Measurements from ENCODE around the gene VSX2.

DNA sequence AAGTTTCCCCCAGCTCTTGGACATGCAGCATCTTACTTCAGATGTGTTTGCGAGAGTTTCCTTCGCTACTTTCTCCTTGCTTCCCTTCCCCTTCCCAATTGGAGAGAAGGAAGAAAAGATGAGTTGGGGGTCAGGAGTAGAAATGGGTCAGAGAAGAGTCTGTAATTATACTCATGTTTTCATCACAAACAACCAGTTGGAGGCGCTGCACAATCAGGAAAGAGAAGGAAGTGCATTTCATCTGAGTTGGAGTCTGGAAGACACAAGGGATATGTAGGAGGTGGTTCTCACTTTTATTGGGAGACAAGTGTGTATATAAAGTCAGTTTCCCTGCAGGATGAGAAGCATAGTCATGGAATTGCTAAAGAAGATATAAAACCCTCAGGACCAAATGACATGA lies 31.3 kb upstream of the VSX2 start:
- TF ChIP-seq ZNF274 (IDR thresholded peaks at IDR 0.05; ENCODE audit: low read depth, low read length) (no peak), YY1 (IDR thresholded peaks at IDR 0.05; ENCODE audit: insufficient read depth, insufficient read length) (no peak)
